Progenitor cell of endocrine pancreas (in vitro differentiated cells): Measurements from ENCODE around the gene BACH2. TPM values are rescaled to one million over a fixed set of nuclear protein-coding genes. Genes with fewer than 3 reads are reported as not detected.

Experiments used
- DNase-seq: peaks from one replicate; pipeline ENCODE4 v3.0.0; 2021; ENCODE audit warnings: low spot score; ENCODE audit not compliant: unreplicated experiment
- H3K27ac Mint-ChIP-seq: 2 replicates; pipeline ENCODE4 v1.8.0; 2021; ENCODE audit warnings: mild to moderate bottlenecking, moderate library complexity, mixed read lengths
- H3K27me3 Mint-ChIP-seq: 2 replicates; pipeline ENCODE4 v1.8.0; 2021; ENCODE audit warnings: mixed read lengths
- H3K36me3 Mint-ChIP-seq: 2 replicates; pipeline ENCODE4 v1.8.0; 2022; ENCODE audit warnings: mixed read lengths; ENCODE audit not compliant: insufficient read depth
- H3K4me1 Mint-ChIP-seq: 2 replicates; pipeline ENCODE4 v1.8.0; 2021; ENCODE audit warnings: low read depth, mixed read lengths
- H3K4me3 Mint-ChIP-seq: 2 replicates; pipeline ENCODE4 v1.8.0; 2021; ENCODE audit warnings: low read depth, mild to moderate bottlenecking, moderate library complexity, mixed read lengths
- H3K9me3 Mint-ChIP-seq: 2 replicates; pipeline ENCODE4 v1.8.0; 2021; ENCODE audit warnings: low read depth, mixed read lengths
- CTCF ChIP-seq: fragments of 200-600 bp; sonication (generic); IDR thresholded peaks from one replicate; pipeline ENCODE4 v1.5.0; 2021; ENCODE audit warnings: antibody characterized with exemption, mild to moderate bottlenecking; ENCODE audit not compliant: unreplicated experiment
- total RNA-seq: library from RNA; stranded (reverse); gene quantifications from 2 replicates; pipeline ENCODE4 v1.2.1, GENCODE V29; 2021

The BACH2 gene
- total RNA-seq, 1 donor from 2014 or later, result 11.2 TPM

GRCh38 chr6:90290811-90291420 lies 5.7 kb downstream of the BACH2 start:
- Mint-ChIP-seq H3K4me1 (peaks cover 23% of the 10 kb centered on the region), H3K27me3 (peaks cover 40% of the 10 kb centered on the region), H3K27ac (no peak overlapping the region), H3K9me3 (peaks cover 3% of the 10 kb centered on the region), H3K4me3 (no peak overlapping the region), H3K36me3 (peaks cover 2% of the 10 kb centered on the region)
- TF ChIP-seq CTCF, result no peak
- no peak for DNase-seq

- H3K4me1 Mint-ChIP-seq, result peaks cover 29% of the 10 kb centered on the region
- H3K27me3 Mint-ChIP-seq, result peaks cover 40% of the 10 kb centered on the region
- peaks cover 2% of the 10 kb centered on the region for H3K36me3 Mint-ChIP-seq
- no peak overlapping the region for H3K4me3 Mint-ChIP-seq
- no peak for TF ChIP-seq CTCF
- no peak overlapping the region for H3K27ac Mint-ChIP-seq
- H3K9me3 Mint-ChIP-seq, result peaks cover 3% of the 10 kb centered on the region
- DNase-seq, result no peak
Observed at GRCh38 chr6:90289902-90290301, 6.7 kb downstream of the BACH2 start.

GRCh38 chr6:90288404-90288803 lies 8.2 kb downstream of the BACH2 start:
- Mint-ChIP-seq H3K9me3 (peaks cover 3% of the 10 kb centered on the region), H3K4me1 (peaks cover 23% of the 10 kb centered on the region), H3K36me3 (peaks cover 2% of the 10 kb centered on the region), H3K4me3 (no peak overlapping the region), H3K27me3 (peaks cover 28% of the 10 kb centered on the region), H3K27ac (no peak overlapping the region)
- DNase-seq, result no peak
- no peak for TF ChIP-seq CTCF

GRCh38 chr6:90286884-90287488 lies 9.7 kb downstream of the BACH2 start:
- peaks cover 3% of the 10 kb centered on the region for H3K9me3 Mint-ChIP-seq
- peak; percentile 31 for DNase-seq
- peak; percentile 66 for TF ChIP-seq CTCF
- no peak overlapping the region for H3K4me3 Mint-ChIP-seq
- H3K4me1 Mint-ChIP-seq, result peaks cover 21% of the 10 kb centered on the region
- peaks cover 2% of the 10 kb centered on the region for H3K36me3 Mint-ChIP-seq
- no peak overlapping the region for H3K27ac Mint-ChIP-seq
- peaks cover 14% of the 10 kb centered on the region for H3K27me3 Mint-ChIP-seq

- H3K27me3 Mint-ChIP-seq, result peaks cover 7% of the 10 kb centered on the region
- no peak overlapping the region for H3K4me3 Mint-ChIP-seq
- H3K9me3 Mint-ChIP-seq, result peaks cover 3% of the 10 kb centered on the region
- no peak for TF ChIP-seq CTCF
- peak overlapping the region; percentile 67 for H3K27ac Mint-ChIP-seq
- peaks cover 2% of the 10 kb centered on the region for H3K36me3 Mint-ChIP-seq
- H3K4me1 Mint-ChIP-seq, result peaks cover 18% of the 10 kb centered on the region
- DNase-seq, result no peak
Observed at GRCh38 chr6:90285611-90286381, 10.8 kb downstream of the BACH2 start.
